Activated CD4-positive, alpha-beta T cell treated with anti-CD3 and anti-CD28 coated beads, Interleukin-2, amount 50 U/mL, for 24 hours (primary cell): ENCODE results near the gene EPOP.
"Not testable (repeated sequence)": the region's sequence is repeated elsewhere in the genome, so short reads cannot be mapped to it uniquely, and the experiment has no call there.

Experiments used
- DNase-seq, 2 donors: peaks; one replicate each; pipeline ENCODE4 v3.0.0-alpha.2; 2020; ENCODE audit warnings: low read depth in 1 of 2, low spot score in 1 of 2

The EPOP gene

DNA sequence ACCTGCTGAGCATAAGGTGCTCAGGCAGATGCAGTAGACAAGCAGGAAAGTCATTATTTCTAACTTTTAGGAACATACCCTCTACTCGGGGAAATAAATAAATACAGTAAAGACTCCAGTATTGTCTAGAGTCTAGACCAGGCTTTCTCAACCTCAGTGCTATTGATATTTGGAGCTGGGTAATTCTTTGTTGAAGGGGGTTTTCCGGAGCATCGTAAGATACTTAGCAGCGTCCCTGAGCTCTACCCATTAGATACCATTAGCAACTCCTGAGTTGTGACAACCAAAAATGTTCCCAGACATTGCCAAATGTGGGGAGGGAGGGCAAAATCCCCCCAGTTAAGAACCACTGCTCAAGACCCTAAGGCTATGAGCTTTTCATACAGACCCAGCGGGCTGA lies 21.1 kb downstream of the EPOP start:
- DNase-seq: no peak

DNA sequence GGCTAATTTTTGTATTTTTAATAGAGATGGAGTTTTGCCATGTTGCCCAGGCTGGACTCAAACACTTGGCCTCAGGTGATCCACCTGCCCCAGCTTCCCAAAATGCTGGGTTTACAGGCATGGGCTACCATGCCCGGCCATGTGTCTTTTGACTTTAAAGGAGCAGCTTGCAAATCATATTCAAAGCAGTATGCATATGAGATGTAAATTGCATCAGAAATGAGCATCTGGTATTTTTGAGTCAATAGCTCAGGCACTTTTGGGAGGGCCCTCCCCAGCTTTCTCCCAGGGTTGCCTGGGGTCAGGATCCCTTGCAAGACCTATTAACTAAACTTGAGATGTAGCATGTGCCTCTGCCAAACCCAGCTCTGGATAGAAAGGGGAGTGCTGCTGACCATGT lies 21.5 kb downstream of the EPOP start:
- DNase-seq: no peak

DNA sequence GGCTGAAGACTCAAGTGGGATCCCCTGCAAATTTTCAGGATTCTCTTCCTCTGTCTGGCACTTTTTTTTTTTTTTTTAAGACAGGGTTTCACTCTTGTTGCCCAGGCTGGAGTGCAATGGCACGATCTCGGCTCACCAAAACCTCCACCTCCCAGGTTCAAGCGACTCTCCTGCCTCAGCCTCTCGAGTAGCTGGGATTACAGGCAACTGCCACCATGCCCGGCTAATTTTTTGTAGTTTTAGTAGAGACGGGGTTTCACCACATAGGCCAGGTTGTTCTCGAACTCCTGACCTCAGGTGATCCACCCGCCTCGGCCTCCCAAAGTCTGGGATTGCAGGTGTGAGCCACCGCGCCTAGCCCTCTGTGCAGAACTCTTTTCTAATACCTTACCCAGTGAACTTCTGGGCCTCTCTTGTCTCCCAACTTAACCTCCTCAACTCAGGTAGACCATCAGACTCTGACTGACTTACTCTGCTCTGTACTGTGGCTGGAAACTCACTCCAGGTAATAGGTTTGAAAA lies 24.0 kb downstream of the EPOP start:
- DNase-seq: not testable (repeated sequence)

DNA sequence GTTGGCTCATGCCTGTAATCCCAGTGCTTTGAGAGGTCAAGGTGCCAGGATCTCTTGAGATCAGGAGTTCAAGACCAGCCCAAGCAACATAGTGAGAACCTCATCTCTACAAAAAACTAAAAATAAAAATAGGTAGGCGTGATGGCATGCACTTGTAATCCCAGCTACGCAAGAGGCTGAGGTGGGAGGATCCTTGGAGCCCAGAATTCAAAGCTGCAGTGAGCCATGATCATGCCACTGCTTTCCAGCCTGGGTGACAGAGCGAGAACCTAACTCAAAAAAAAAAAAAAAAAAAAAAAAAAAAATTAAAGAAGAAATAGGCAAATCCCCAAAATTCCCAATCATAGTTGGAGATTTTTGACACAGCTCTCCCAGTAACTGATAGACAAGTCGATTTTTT lies 36.8 kb downstream of the EPOP start:
- no peak for DNase-seq

DNA sequence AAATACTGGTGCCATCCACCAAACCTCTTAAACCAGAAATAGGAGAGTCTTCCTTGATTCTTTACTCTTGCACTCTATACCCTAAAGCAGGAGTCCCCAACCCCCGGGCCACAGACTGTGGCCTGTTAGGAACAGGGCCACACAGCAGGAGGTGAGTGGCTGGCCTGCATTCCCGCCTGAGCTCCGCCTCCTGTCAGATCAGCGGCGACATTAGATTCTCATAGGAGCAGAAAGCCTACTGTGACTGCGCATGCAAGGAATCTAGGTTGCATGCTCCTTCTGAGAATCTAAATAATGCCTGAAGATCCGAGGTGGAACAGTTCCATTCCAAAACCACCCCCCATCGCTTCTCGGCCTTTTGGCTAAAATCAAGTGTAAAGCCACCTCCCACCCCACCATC lies 38.7 kb downstream of the EPOP start:
- no peak for DNase-seq

DNA sequence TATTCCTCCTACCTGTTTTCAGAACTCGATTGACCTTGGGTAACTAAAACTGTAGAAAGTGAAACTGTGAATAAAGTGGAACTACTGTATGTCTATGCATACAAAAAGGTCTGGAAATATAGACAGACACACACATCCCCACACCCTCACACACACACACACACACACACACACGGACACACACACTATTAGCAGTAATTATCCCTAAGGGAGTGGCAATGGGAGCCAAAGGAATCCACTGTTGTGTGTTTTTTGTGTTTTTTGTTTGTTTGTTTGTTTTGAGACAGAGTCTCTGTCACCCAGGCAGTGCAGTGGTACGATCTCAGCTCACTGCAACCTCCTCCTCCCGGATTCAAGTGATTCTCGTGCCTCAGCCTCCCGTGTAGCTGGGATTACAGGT lies 42.4 kb downstream of the EPOP start:
- DNase-seq: no peak

DNA sequence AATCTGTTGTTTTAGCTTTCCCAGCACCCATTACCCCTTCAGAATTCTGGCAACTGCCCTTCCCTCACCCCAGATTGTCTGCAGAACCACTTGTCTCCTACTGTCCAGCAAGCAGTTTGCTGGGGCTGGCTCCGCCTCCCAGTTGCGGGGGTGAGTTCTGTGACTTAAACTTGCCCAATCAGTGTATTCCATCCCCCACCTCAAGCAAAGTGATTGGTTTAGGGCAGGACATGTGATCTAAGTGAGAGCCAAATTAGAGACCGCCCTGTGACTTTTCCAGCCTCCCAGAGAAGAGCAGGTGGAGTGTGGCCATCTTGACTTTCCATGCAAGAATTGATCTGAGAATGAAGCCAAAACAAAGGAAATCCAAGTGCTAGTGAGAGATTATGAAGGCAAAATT lies 46.3 kb downstream of the EPOP start:
- no peak for DNase-seq

DNA sequence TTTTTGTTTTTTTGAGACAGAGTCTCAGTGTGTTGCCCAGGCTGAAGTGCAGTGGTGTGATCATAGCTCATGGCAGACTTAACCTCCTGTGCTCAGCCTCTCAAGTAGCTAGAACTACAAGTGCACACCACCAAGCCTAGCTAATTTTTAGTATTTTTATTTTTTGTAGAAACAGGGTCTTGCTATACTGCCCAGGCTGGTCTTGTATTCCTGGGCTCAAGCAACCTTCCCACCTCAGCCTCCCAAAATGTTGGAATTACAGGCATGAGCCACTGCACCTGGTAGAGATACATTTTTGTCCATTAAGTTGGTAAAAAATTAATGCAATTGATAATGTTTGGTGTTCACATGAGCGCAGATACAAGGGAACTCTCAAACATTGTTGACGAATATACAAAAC lies 46.8 kb downstream of the EPOP start:
- DNase-seq: no peak

DNA sequence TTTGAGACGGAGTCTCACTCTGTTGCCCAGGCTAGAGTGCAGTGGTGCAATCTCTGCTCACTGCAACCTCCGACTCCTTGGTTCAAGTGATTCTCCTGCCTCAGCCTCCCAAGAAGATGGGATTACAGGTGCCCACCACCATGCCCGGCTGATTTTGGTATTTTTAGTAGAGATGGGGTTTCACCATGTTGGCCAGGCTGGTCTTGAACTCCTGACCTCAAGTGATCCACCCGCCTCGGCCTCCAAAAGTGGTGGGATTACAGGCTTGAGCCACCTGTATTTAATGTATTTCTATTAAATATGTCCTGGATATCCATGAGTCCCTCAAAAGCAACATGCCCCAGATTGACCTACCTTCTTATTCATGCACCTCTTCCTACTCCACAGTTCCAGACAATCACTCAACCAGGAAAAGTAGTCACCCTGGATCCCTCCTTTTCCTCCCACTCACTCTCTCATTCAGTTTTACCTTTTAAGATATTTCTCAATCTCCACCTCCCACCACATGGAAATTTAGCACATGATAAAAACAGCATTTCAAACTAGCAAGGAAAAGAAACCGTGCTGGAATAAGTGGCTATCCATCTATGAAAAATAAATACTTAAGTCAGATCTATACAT lies 48.0 kb downstream of the EPOP start:
- not testable (repeated sequence) for DNase-seq

DNA sequence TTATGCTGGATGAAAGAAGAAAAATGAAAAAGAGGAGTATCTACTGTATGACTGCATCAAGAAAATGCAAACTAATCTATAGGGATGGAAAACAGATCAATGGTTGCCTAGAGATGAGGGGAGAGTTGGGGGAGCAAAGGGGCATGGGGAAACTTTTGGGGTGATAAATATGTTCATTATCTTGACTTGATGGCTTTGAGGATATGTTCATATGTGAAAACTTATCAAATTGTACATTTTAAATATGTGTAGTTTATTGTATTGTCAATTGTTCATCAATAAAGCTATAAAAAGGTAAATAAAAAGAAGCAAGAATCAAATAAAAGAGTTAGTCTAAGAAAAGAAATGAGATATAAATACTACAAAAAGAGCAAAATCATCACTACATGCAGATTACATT lies 49.3 kb downstream of the EPOP start:
- no peak for DNase-seq

DNA sequence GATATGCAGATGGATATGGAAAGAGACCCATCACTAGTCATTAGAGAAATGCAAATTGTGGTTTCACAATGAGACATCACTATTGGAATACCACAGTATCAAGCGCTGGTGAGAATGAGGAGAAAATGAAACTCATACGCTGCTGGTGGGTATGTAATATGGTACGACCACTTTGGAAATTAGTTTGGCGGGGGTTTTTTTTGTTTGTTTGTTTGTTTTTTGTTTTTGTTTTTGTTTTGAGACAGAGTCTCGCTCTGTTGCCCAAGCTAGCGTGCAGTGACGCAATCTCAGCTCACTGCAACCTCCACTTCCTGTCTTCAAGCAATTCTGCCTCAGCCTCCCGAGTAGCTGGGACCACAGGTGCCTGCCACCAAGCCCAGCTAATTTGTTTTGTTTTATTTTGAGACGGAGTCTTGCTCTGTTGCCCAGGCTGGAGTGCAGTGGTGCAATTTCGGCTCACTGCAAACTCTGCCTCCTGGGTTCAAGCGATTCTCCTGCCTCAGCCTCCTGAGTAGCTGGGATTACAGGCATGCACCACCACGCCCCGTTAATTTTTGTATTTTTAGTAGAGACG lies 49.9 kb downstream of the EPOP start:
- DNase-seq: not testable (repeated sequence)
